GM19438 (cell line): ENCODE measurements around the gene TBCD.
"Not testable (repeated sequence)": the region's sequence is repeated elsewhere in the genome, so short reads cannot be mapped to it uniquely, and the experiment has no call there.

ENCODE experiments used
- ATAC-seq: cut with Tn5 transposase; IDR thresholded peaks from one replicate; pipeline ENCODE4 v1.9.1; 2021; ENCODE audit warnings: low read depth; ENCODE audit not compliant: unreplicated experiment

The TBCD gene

GRCh38 chr17:82959990-82960418 lies 208.1 kb downstream of the TBCD start:
- no peak for ATAC-seq

GRCh38 chr17:82960419-82961271 lies 208.8 kb downstream of the TBCD start:
- ATAC-seq: no peak

- no peak for ATAC-seq
Observed at GRCh38 chr17:82961366-82962162, 209.7 kb downstream of the TBCD start.

DNA sequence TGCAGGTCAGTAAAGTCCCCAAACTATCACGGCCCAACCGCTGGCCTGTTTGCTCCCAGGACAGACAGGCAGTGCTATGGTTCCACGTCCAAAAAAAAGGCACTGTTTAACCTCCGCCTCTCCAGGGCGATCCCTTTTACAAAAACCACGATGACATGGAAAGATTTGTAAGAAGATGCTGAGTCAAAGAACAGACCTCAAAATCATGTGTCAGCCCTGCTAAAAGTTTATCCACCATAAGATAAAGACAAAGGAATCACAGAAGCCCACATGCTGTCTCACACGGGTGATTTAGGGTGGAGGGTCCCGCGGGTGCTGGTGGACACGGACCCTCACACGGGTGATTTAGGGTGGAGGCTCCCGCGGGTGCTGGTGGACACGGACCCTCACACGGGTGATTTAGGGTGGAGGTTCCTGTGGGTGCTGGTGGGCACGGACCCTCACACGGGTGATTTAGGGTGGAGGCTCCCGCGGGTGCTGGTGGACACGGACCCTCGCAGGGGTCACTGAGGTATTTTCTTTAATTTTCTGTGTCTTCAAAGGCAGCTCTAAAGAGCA lies 210.4 kb downstream of the TBCD start:
- ATAC-seq: no peak

GRCh38 chr17:82963104-82963950 lies 211.5 kb downstream of the TBCD start:
- no peak for ATAC-seq

- not testable (repeated sequence) for ATAC-seq
Observed at GRCh38 chr17:82964451-82964850, 212.6 kb downstream of the TBCD start.

DNA sequence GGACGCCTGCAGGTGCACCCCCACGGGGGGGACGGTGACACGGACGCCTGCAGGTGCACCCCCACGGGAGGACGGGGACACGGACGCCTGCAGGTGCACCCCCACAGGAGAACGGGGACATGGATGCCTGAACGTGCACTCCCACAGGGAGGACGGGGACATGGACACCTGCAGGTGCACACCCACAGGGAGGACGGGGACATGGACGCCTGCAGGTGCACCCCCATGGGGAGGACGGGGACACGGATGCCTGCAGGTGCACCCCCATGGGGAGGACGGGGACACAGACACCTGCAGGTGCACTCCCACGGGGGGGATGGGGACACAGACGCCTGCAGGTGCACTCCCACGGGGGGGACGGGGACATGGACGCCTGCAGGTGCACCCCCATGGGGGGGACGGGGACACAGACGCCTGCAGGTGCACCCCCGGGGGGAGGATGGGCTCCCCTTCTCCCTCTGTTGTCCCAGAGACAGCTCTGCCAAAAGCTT lies 213.0 kb downstream of the TBCD start:
- ATAC-seq: no peak

DNA sequence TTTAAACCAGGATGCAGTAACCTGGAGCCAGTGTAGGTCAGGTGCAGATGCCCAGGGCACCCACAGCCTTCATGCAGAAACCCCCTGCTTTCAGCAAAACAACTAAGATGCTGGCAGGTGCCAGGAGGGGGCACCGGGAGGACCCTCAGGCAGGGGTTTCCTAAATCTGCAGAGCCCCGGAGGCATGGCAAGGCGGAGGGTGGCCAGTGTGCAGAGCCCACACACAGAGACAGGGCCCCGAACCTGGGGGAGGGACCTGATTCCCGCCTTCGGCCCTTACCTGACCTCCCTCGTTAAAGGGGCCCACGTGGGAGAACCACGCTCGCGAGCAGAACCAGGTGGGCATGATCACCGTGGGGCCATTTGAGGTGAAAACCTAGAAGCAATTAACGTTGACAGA lies 213.5 kb downstream of the TBCD start:
- ATAC-seq: no peak

DNA sequence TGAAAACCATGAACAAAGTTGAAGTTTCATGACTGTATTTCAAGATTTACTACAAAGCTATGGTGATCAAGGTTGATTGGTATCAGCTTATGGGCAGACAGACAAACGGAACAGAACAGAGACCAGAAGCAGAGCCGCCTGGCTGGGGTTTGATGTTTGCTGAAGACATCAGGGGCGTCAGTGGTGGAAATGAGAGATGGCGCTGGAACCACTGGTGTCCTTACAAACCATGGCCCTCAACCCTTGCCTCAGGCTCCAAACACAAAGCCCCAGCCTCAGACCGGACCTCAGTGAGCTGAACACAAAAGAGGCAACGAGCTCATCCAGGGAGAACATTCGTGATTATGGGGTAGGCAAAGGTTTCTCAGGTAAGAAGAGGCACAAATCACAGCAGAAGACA lies 214.6 kb downstream of the TBCD start:
- no peak for ATAC-seq

GRCh38 chr17:82967268-82968032 lies 215.6 kb downstream of the TBCD start:
- no peak for ATAC-seq

GRCh38 chr17:82968033-82968841 lies 216.4 kb downstream of the TBCD start:
- ATAC-seq: not testable (repeated sequence)

DNA sequence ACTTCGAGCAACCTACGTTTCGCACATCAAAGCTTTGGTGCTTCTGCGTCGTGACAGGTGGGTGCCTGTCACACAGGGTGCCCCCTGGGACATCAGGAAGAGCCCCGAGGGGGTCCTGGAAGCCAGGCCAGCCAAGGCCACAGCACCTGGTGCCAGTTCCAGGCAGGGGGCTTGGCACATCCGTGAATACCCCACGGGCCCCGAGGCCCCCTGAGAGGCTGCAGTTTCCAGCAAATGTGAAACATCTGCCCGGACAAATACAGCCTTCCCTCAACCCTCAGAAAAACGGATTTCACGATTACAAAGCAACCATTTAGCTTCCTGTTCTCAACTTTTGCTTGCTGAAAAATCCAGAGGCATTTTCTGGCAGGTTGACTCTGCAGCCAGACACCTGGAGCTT lies 218.2 kb downstream of the TBCD start:
- ATAC-seq: no peak

GRCh38 chr17:82970818-82971590 lies 219.1 kb downstream of the TBCD start:
- no peak for ATAC-seq

GRCh38 chr17:82972836-82973372 lies 221.0 kb downstream of the TBCD start:
- no peak for ATAC-seq

DNA sequence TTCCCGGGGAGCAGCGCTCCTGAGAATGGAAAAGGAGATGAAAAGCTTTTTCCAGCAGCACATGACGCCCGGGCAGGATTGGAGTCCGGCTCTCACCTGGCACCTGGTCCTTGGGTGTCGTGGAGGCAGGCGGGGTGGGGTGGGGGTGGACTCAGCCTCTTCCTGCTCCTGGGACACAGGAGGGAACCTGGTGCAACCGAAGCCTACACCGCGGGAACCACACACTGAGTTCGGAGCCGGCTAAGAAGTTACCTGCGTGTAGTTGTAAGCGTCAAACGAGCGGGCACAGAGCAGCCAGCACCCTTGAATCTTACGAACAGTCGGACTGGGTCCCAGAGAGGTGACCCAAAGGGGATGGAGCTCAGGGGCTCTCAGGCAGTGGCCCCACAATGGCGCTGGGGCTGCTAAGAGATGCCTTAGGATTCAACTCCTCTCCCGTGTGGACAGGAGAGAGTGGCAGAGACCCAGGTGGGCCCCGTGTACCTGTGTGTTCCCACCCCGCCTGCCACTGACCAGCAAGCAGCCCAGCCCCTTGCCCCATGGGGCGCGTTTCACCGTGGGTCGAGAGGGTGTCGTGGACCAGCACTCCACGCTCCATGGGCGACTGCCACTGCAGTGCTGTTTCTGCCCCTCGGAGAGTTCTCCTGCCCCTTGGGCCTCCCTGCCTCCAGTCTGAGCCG lies 221.7 kb downstream of the TBCD start:
- no peak for ATAC-seq

- ATAC-seq: no peak
Observed at GRCh38 chr17:82974136-82974952, 222.5 kb downstream of the TBCD start.
